IgD-negative memory B cell (primary cell): ENCODE data around the gene ADISSP. TPM values are rescaled to one million over a fixed set of nuclear protein-coding genes. Genes with fewer than 3 reads are reported as not detected.

Source experiments
- H3K27ac Mint-ChIP-seq, 3 donors: one replicate each; pipeline ENCODE4 v1.8.0; 2020 to 2022; ENCODE audit warnings: mild to moderate bottlenecking in 3 of 3, mixed read lengths in 3 of 3, moderate library complexity in 1 of 3
- H3K27me3 Mint-ChIP-seq: one replicate; pipeline ENCODE4 v1.8.0; 2021; ENCODE audit warnings: mixed read lengths
- H3K36me3 Mint-ChIP-seq: one replicate; pipeline ENCODE4 v1.8.0; 2020; ENCODE audit warnings: mild to moderate bottlenecking, mixed read lengths
- H3K4me1 Mint-ChIP-seq, 3 donors: one replicate each; pipeline ENCODE4 v1.8.0; 2020 to 2022; ENCODE audit warnings: mixed read lengths in 3 of 3, mild to moderate bottlenecking in 1 of 3
- H3K4me3 Mint-ChIP-seq, 4 donors: one replicate each; pipeline ENCODE4 v1.8.0; 2020 to 2022; ENCODE audit warnings: mild to moderate bottlenecking in 4 of 4, mixed read lengths in 4 of 4, moderate library complexity in 3 of 4
- H3K9me3 Mint-ChIP-seq, 3 donors: one replicate each; pipeline ENCODE4 v1.8.0; 2020 to 2021; ENCODE audit warnings: mixed read lengths in 3 of 3, mild to moderate bottlenecking in 1 of 3
- polyA plus RNA-seq: library from polyadenylated mRNA; unstranded; fragments of 300-500 nt; fragmentation: Illumina TruSeq; gene quantifications from one replicate; pipeline ENCODE4 v1.2.3, GENCODE V29; 2021

The ADISSP gene
- polyA plus RNA-seq, 1 donor from 2014 or later = 30.0 TPM

DNA sequence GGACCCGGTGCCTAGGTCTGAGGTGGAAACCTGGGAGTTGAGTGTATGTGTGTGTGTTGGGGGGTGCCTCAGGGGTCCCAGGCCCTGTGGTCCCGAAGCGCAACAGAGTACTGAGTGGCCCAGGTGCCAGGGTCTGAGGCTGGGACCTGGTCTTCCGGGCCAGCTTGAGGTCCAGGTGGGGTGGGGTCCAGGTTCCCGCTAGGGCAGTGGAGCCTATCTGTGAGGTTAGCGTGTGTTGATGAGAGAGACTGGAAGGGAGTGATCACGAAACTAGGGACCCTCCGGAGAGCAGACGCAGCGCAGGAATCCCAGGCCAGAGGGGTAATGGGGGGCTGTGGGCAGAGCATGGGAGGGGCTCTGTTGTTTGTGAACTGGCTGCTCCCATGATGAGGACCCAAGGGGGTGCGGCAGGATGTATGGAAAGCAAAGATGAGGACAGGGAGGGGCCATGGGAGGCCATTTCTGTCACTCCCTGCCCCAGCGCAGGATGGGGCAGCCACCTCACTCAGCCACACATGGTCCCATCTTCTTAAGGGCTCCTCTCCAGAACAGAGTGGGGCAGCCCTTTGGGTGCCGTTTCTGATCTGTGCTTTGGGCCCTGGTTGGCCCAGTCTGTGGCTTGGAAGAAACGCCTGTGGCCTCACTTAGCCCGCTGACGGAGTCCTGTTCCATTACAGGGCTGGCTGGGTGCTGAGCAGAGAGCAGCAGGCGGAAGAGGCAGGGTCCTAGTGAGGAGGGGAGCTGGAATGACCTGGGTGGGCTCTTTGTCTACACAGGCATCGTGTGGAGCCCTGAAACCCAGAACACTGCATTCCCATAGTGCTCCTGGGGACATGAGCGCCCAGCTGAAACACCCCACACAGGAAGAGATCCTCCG lies 34.2 kb downstream of the ADISSP start:
- Mint-ChIP-seq H3K27ac (no peak overlapping the region), H3K4me1 (no peaks in the 10 kb centered on the region), H3K9me3 (no peaks in the 10 kb centered on the region), H3K36me3 (no peaks in the 10 kb centered on the region), H3K27me3 (peaks cover 37% of the 10 kb centered on the region), H3K4me3 (no peak overlapping the region)

DNA sequence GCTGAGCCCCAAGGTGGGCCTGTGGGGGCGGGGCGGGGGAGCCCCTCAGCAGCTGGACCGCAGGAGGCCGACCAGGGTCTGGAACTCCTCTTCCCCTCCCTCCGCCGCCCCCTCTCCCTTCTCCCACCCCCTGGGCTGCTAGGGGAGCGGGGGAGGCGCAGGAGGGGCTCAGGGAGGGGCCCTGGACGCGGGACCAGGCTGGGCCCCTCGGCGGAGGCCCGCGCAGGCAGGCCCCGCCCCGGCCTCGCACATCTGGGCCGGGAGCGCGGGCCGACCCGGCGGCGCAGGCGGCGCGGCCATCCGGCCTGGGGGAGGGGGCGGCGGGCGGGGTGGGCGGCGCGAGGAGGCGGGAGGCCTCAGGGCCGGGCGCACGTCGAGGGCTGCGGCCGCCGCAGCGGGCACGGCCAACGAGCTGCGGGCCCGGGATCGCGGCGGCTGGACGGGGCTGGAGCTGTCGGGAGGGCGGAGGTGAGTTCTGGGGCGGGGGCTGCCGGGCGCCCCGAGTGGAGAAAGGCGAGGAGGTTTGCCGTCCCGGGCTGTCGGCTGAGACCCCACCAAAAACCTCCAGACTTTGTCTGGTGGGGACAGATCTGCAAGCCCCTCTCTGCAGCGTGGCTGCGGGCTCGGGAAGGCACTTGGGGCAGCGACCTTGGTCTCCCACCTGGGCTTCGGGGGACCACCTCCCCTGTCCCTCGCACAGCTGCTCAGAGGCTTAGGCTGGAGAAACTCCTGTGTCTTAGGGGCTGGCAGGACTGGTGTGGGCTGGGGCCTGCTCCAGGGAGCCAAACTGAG lies 35.0 kb downstream of the ADISSP start, which contains the start of gene HSPA12B:
TSS of gene HSPA12B (plus strand) at position 359 of the 792 bp plus-strand sequence. CDS start 5,990 bp downstream, outside the sequence.
- H3K4me3 Mint-ChIP-seq = no peak within 1 kb of the TSS
- no peaks in the 10 kb centered on the region for H3K9me3 Mint-ChIP-seq
- no peaks in the 10 kb centered on the region for H3K4me1 Mint-ChIP-seq
- H3K27me3 Mint-ChIP-seq = peaks cover 38% of the 10 kb centered on the region
- H3K27ac Mint-ChIP-seq = no peak within 1 kb of the TSS
- H3K36me3 Mint-ChIP-seq = no peaks in the 10 kb centered on the region

DNA sequence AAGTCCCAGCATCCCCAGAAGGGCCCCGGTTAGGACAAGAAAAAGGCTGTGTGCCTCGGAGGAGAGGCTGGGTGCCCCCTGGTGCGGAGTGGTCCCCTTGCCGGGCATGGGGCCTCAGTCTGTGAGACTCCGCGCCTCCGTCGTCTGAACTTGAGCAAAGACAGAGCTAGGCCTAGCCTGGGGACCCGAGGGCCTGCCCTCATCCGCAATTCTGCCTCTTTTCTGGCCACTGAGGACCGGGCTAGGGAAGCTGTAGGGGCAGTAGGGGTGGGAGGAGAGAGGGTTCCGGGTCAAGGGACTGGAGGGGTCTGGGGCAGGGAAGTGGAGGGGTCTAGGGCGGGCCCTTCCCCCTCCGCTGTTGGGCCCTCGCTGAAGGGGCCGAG lies 35.6 kb downstream of the ADISSP start:
- H3K4me3 Mint-ChIP-seq = no peak overlapping the region
- no peaks in the 10 kb centered on the region for H3K9me3 Mint-ChIP-seq
- H3K4me1 Mint-ChIP-seq = no peaks in the 10 kb centered on the region
- H3K27me3 Mint-ChIP-seq = peaks cover 44% of the 10 kb centered on the region
- H3K36me3 Mint-ChIP-seq = no peaks in the 10 kb centered on the region
- no peak overlapping the region for H3K27ac Mint-ChIP-seq

DNA sequence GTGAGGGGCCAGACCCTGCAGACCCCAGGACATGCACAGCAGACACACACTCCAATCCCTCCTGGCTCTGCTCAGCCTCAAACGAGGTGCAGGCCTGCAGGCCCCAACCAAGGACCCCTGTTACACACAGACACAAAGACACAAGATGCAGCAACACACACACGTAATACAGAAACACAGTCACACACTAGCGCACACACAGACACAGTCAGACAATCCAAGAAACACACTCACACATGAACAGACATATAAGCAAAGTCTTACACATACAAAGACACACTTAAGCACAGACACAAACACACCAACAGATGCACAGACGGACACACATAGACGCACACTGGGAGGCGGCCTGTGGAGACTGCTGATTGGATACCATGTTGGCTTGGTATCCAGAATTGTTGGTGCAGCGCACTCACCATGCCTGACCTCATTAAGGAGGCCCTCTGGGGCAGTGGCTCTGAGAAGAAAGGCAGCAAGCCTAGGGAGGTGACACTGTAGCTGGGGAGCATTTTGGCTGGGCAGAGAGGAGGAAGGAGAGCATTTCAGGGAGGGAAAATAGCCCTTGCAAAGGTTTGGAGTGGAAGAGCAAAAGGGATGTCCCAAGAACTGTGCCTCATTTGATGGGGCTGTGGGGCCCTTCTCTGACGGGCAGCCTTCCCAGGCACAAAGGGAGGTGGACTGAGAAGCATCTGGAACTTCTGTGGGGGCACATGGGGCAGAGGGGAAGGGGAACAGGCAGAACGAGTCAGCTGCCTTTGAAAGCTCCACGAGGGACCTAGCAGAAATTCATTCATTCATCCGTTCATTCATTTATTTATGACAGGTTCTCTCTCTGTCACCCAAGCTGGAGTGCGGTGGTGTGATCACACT lies 36.5 kb downstream of the ADISSP start:
- Mint-ChIP-seq H3K4me3 (no peak overlapping the region), H3K27me3 (peaks cover 46% of the 10 kb centered on the region), H3K36me3 (no peaks in the 10 kb centered on the region), H3K9me3 (no peaks in the 10 kb centered on the region), H3K4me1 (no peaks in the 10 kb centered on the region), H3K27ac (no peak overlapping the region)

DNA sequence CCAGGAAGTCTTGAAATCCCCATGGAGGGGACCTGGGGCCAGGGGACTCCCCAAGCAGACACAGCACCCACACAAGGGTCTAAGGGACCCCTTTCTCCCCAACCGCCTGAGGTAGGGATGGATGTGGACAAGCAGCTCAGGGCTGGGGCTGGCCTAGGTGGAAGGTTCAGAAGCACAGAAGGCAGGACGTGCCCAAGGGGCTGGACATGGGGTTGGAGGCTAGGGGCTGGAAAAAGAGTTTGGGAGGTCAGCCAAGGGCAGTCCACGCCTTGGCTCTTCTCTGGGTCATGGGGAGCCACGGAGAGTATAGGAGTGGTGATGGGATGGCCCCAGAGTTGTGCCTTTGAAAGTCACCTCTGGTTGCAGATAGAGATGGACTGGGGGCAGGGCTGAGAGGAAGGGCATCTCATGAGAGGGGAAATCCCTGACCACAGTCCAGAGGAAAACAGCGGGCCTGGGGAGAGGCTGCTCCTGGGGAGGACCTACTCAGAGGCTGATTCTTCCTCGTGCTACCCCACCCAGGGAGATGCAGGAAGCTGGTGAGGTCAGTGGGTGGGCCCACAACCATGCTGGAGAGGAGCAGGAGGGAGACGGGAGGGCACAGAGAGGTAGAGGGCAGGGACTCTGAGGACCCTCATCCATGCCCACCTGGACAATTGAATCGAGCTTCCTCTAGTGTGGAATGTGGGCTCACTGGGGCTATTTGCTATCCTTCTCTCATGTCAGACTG lies 37.6 kb downstream of the ADISSP start:
- Mint-ChIP-seq H3K27me3 (peaks cover 43% of the 10 kb centered on the region), H3K36me3 (no peaks in the 10 kb centered on the region), H3K4me1 (no peaks in the 10 kb centered on the region), H3K4me3 (no peak overlapping the region), H3K27ac (peak overlapping the region in 1 of 3 donors; percentile 21), H3K9me3 (no peaks in the 10 kb centered on the region)

DNA sequence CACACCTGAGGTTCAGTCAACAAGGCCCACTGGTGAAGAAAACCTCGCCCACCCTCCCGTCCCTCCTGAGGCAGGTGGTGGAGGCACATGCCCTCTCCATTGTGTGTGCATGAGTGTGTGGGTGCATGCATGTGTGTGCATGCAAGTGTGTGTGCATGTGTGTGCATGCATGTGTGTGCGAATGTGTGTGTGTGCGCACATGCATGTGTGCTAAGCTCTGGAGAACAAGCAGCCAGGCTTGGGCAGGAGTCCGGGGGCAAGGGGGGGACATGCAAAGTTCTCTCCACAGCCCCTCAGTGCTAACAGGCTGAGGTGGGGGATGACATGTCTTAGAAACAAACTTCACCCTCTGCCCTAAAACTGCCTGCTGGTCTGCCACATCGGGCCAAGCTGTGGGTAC lies 38.2 kb downstream of the ADISSP start:
- Mint-ChIP-seq H3K27me3 (peaks cover 43% of the 10 kb centered on the region), H3K36me3 (no peaks in the 10 kb centered on the region), H3K9me3 (no peaks in the 10 kb centered on the region), H3K27ac (no peak overlapping the region), H3K4me3 (no peak overlapping the region), H3K4me1 (no peaks in the 10 kb centered on the region)

DNA sequence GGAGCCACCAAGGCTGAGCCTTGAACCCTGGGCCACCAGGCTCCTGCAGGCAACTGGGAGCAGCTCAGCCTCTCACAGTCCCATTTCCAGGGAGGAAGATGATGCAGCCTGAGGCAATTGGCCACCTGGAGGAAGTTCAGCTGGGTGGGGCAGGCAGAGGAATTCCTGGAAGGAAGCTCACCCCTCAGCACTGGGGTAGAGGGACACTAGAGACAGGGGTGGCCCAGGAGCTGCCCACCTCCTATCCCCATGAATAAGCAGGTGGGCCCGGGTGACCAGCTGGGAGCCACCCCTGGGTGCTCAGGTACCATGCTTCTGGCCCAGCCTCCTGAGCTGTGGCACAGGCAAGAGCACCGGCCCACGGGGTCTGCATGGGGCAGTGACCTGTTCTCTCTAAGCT lies 38.7 kb downstream of the ADISSP start:
- Mint-ChIP-seq H3K36me3 (no peaks in the 10 kb centered on the region), H3K4me3 (no peak overlapping the region), H3K27me3 (peaks cover 41% of the 10 kb centered on the region), H3K27ac (no peak overlapping the region), H3K9me3 (no peaks in the 10 kb centered on the region), H3K4me1 (no peaks in the 10 kb centered on the region)

DNA sequence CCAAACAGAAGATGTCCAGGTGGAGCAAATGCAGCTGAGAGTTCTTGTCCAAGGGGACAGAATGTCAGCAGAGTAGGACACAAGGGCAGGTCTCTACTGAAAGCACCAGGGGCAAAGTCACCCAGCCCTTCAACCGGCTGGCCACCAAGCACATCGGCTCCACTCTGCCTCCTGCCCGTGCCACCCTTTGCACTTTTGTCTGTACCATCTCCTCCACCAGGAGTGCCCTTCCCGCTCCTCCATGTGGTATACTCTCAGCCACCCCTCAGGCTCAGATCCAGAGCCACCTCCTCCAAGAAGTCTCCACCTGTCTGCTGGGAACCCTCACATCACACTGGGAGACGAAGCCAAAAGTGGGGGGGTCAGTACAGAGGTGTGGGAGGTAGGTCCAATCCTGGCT lies 39.2 kb downstream of the ADISSP start:
- H3K27ac Mint-ChIP-seq = no peak overlapping the region
- no peaks in the 10 kb centered on the region for H3K36me3 Mint-ChIP-seq
- H3K4me3 Mint-ChIP-seq = no peak overlapping the region
- peaks cover 40% of the 10 kb centered on the region for H3K27me3 Mint-ChIP-seq
- H3K4me1 Mint-ChIP-seq = no peaks in the 10 kb centered on the region
- no peaks in the 10 kb centered on the region for H3K9me3 Mint-ChIP-seq

DNA sequence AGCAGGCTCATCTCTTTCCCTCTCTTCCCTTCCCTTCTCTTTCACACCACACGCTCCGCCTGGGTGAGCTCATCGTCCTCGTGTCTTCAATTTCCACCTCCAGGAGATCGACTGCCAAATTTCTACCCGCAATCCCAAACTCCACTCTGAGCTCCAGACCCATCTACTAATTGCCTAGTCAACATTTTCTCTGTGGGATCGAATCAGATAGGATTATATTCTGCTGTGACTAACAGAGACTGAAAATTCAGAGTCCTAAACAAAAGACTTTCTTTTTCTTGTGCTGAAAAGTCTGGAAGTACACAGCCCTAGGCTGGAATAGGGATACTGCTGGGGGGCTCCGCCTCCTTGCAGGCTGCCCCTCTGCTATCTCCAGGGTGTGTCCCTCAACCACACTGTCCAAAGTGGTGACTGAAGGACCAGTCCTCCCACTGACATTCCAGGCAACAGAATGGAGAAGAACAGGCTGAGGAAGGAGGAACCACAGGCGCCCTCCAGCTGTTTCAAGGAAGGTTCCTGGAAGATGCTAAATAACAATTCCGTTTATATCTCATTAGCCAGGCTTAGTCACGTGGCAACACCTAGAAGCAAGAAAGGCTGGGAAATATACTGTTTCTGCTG lies 40.0 kb downstream of the ADISSP start:
- Mint-ChIP-seq H3K9me3 (no peaks in the 10 kb centered on the region), H3K4me3 (no peak overlapping the region), H3K27ac (no peak overlapping the region), H3K27me3 (peaks cover 37% of the 10 kb centered on the region), H3K36me3 (no peaks in the 10 kb centered on the region), H3K4me1 (no peaks in the 10 kb centered on the region)

DNA sequence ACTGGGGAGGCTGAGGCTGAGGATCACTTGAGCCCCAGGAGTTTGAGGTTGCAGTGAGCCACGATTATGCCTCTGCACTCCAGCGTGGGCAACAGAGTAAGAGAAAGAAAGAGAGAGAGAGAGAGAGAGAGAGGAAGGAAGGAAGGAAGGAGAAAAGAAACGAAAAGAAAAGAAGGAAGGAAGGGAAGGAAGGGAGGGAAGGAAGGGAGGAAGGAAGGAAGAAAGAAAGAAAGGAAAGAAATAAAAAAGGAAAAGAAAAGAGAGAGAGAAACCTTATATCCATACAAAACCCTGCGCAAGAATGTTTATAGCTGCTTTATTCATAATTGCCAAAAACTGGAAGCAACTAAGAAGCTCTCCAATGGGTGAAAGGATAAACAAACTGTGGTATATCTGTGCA lies 43.2 kb downstream of the ADISSP start:
- Mint-ChIP-seq H3K36me3 (no peaks in the 10 kb centered on the region), H3K27me3 (peaks cover 34% of the 10 kb centered on the region), H3K9me3 (peaks cover 0 to 5% (median 2%) of the 10 kb centered on the region in 3 donors), H3K27ac (no peak overlapping the region), H3K4me3 (no peak overlapping the region), H3K4me1 (peaks cover 0 to 3% (median 0%) of the 10 kb centered on the region in 3 donors)

DNA sequence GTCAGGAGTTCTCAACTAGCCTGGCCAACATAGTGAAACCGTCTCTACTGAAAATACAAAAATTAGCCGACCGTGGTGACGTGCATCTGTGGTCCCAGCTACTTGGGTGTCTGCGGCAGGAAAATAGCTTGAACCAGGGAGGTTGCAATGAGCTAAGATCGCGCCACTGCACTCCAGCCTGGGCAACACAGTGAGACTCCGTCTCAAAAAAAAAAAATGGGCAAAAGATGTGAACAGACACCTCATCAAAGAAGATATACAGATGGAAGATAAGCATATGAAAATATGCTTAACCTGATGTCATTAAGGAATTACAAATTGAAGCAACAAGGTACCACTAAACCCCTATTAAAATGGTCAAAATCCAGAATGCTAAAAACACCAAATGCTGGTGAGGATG lies 44.3 kb downstream of the ADISSP start:
- Mint-ChIP-seq H3K4me1 (peaks cover 0 to 3% (median 0%) of the 10 kb centered on the region in 3 donors), H3K9me3 (peaks cover 0 to 5% (median 2%) of the 10 kb centered on the region in 3 donors), H3K36me3 (no peaks in the 10 kb centered on the region), H3K27ac (no peak overlapping the region), H3K27me3 (peaks cover 39% of the 10 kb centered on the region), H3K4me3 (no peak overlapping the region)

DNA sequence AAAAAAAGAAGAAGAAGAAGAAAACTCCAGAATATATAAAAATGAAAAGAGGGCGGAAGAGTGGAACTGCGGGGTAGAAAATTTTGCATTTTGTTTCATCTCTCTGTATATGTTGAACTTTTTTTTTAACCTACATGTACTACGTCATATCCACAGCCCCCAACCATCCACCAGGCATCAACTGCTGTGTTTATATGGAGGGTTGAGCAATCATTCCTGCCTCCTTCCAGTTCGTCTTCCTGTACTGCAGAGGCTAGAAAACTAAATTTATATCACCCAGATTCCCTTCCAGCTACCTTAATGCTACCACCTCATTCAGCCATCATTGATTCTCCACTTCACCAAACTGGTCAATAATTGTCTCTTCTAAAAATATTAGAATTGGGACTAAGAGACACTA lies 45.6 kb downstream of the ADISSP start:
- Mint-ChIP-seq H3K4me1 (peaks cover 0 to 3% (median 0%) of the 10 kb centered on the region in 3 donors), H3K36me3 (peaks cover 3% of the 10 kb centered on the region), H3K27me3 (peaks cover 33% of the 10 kb centered on the region), H3K27ac (no peak overlapping the region), H3K4me3 (no peak overlapping the region), H3K9me3 (peaks cover 0 to 5% (median 2%) of the 10 kb centered on the region in 3 donors)

DNA sequence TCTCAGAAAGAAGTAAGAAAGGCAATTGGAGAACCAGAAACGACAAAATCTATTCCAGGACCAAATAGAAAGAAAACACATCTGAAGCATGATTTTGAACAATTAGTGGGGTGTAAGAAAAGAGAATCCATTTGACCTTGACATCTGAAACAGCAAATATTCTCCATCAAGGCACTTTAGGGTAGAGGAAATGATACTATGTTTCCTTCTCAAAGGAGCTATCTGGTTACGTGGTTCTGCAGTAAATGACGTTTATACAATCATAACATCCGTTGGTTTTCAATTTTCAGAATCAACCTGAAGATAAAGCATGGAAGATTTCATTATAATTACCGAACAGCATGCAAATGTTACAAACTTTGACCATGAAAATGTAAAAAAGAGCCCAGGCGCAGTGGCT lies 46.9 kb downstream of the ADISSP start:
- Mint-ChIP-seq H3K9me3 (peaks cover 0 to 6% (median 2%) of the 10 kb centered on the region in 3 donors), H3K27me3 (peaks cover 31% of the 10 kb centered on the region), H3K36me3 (peaks cover 3% of the 10 kb centered on the region), H3K27ac (peak overlapping the region in 1 of 3 donors; percentile 37), H3K4me3 (no peak overlapping the region), H3K4me1 (peaks cover 0 to 3% (median 0%) of the 10 kb centered on the region in 3 donors)

DNA sequence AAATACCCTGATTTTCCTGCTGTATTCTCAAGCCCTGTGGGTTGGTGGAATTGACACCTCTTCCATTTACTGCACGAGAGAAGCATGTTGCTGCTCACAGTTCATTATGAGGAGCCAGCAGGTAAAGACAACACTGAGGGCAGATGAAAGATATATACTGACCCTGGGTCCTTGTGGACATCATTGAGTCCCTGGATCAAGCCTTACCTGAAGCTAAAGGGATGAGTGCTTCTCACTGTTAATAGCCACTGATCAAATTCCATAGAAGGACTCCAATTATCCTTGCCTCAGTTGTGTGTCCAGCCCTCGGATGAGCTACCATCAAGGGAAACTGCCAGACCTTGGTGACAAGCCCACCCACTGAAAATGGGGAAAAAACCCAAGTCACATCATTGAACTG lies 47.5 kb downstream of the ADISSP start:
- Mint-ChIP-seq H3K9me3 (peaks cover 0 to 6% (median 2%) of the 10 kb centered on the region in 3 donors), H3K27me3 (peaks cover 31% of the 10 kb centered on the region)

More for the DNA sequence above, 47.5 kb downstream of the ADISSP start:
- peaks cover 3% of the 10 kb centered on the region for H3K36me3 Mint-ChIP-seq
- H3K4me3 Mint-ChIP-seq = no peak overlapping the region
- no peak overlapping the region for H3K27ac Mint-ChIP-seq
- peaks cover 0 to 3% (median 0%) of the 10 kb centered on the region in 3 donors for H3K4me1 Mint-ChIP-seq
